K562 (cell line): Measurements from ENCODE around the gene LAT. TPM values are rescaled to one million over a fixed set of nuclear protein-coding genes. Genes with fewer than 3 reads are reported as not detected.

Source experiments
- ARID1B ChIP-seq: fragments of 450-650 bp; IDR thresholded peaks from 2 replicates; pipeline ENCODE4 v1.6.1; 2016; ENCODE audit warnings: antibody characterized with exemption, mild to moderate bottlenecking, inconsistent platforms
- ATF1 ChIP-seq, 2 experiments: fragments of 450-650 bp in 1 of 2; IDR thresholded peaks; 2 replicates each; pipeline ENCODE4 v1.6.1; 2016; ENCODE audit warnings: missing compliant biosample characterization in 1 of 2, missing genetic modification characterization in 1 of 2
- GATAD2A ChIP-seq: fragments of 450-650 bp; IDR thresholded peaks from 2 replicates; pipeline ENCODE4 v1.6.1; 2017
- HDAC8 ChIP-seq: fragments of 450-650 bp; IDR thresholded peaks from 2 replicates; pipeline ENCODE4 v1.6.1; 2016; ENCODE audit warnings: mild to moderate bottlenecking, missing genetic modification characterization, moderate library complexity, missing compliant biosample characterization
- HMG20B ChIP-seq: fragments of 250-450 bp; sonication (Bioruptor Pico); IDR thresholded peaks from 2 replicates; pipeline ENCODE4 v1.5.0; 2021; ENCODE audit warnings: mild to moderate bottlenecking
- HOXB6 ChIP-seq: fragments of 250-450 bp; sonication (Bioruptor Pico); IDR thresholded peaks from 2 replicates; pipeline ENCODE4 v1.5.1; 2022; ENCODE audit warnings: mild to moderate bottlenecking, borderline replicate concordance
- HSF4 ChIP-seq: fragments of 250-450 bp; sonication (Bioruptor Pico); IDR thresholded peaks from 2 replicates; pipeline ENCODE4 v2.1.2; 2022; ENCODE audit warnings: mild to moderate bottlenecking, moderate library complexity, borderline replicate concordance
- KDM1A ChIP-seq, 2 experiments: fragments of 450-650 bp; IDR thresholded peaks; 2 replicates each; pipeline ENCODE4 v1.6.1; 2016; ENCODE audit warnings: mild to moderate bottlenecking in 2 of 2
- LARP7 ChIP-seq: fragments of 450-650 bp; IDR thresholded peaks from 2 replicates; pipeline ENCODE4 v1.6.1; 2016
- MECOM ChIP-seq: fragments of 250-450 bp; sonication (Bioruptor Pico); IDR thresholded peaks from 2 replicates; pipeline ENCODE4 v1.8.0; 2022; ENCODE audit warnings: inconsistent platforms
- MIER1 ChIP-seq: fragments of 450-650 bp; IDR thresholded peaks from 2 replicates; pipeline ENCODE4 v1.6.1; 2016; ENCODE audit warnings: antibody characterized with exemption, mild to moderate bottlenecking, low read depth
- MYC ChIP-seq, 2 experiments: fragments of 250-450 bp in 1 of 2; sonication (Bioruptor Pico) in 1 of 2; IDR thresholded peaks; 2 replicates each; pipeline versions ENCODE4 v1.5.1 to v1.6.1; 2012 to 2021; ENCODE audit warnings: low read depth in 2 of 2, borderline replicate concordance in 1 of 2, improper control_type of control experiment in 1 of 2, low read length in 1 of 2, mild to moderate bottlenecking in 1 of 2, moderate library complexity in 1 of 2
- NBN ChIP-seq: fragments of 450-650 bp; IDR thresholded peaks from 2 replicates; pipeline ENCODE4 v1.6.1; 2016; ENCODE audit warnings: low read depth, mild to moderate bottlenecking
- NCOA1 ChIP-seq: fragments of 450-650 bp; IDR thresholded peaks from 2 replicates; pipeline ENCODE4 v1.6.1; 2016; ENCODE audit warnings: low read depth
- NKRF ChIP-seq: fragments of 450-650 bp; IDR thresholded peaks from 2 replicates; pipeline ENCODE4 v1.6.1; 2016; ENCODE audit warnings: borderline replicate concordance
- NR2C2 ChIP-seq, 2 experiments: fragments of 200-800 bp in 1 of 2; sonication (Bioruptor generic) in 1 of 2; sonication (generic) in 1 of 2; formaldehyde crosslinking in 1 of 2; IDR thresholded peaks; 2 replicates each; pipeline versions ENCODE4 v1.6.1 to v1.8.0; 2016 to 2022; ENCODE audit warnings: mild to moderate bottlenecking in 1 of 2, missing compliant biosample characterization in 1 of 2, missing genetic modification characterization in 1 of 2, missing genetic modification reagents in 1 of 2
- RBFOX2 ChIP-seq: fragments of 200-400 bp; formaldehyde crosslinking; IDR thresholded peaks from 2 replicates; pipeline ENCODE4 v1.6.1; 2017; ENCODE audit warnings: low read depth, mild to moderate bottlenecking, low read length, moderate library complexity
- RBM15 ChIP-seq: fragments of 200-400 bp; formaldehyde crosslinking; IDR thresholded peaks from 2 replicates; pipeline ENCODE4 v1.6.1; 2018; ENCODE audit warnings: mild to moderate bottlenecking, low read length, moderate library complexity; ENCODE audit not compliant: insufficient read depth
- RNF2 ChIP-seq: sonication (generic); IDR thresholded peaks from 2 replicates; pipeline ENCODE4 v1.6.1; 2016
- SMAD2 ChIP-seq: fragments of 150-350 bp; IDR thresholded peaks from 2 replicates; pipeline ENCODE4 v1.6.1; 2014; ENCODE audit warnings: low read depth, mild to moderate bottlenecking, low read length
- SMAD4 ChIP-seq: fragments of 250-450 bp; sonication (Bioruptor Pico); conservative IDR thresholded peaks from 2 replicates; pipeline ENCODE4 v1.8.0; 2021; ENCODE audit warnings: inconsistent platforms, mild to moderate bottlenecking, moderate library complexity
- TAL1 ChIP-seq: fragments of 450-650 bp; IDR thresholded peaks from 2 replicates; pipeline ENCODE4 v1.6.1; 2016; ENCODE audit warnings: mild to moderate bottlenecking
- THRB ChIP-seq: fragments of 450-650 bp; formaldehyde crosslinking; conservative IDR thresholded peaks from 2 replicates; pipeline ENCODE4 v1.4.0; 2022; ENCODE audit warnings: mild to moderate bottlenecking, missing genetic modification characterization
- TRIM24 ChIP-seq, 2 experiments: fragments of 450-650 bp; IDR thresholded peaks; 2 replicates each; pipeline ENCODE4 v1.6.1; 2016
- ZFPM2 ChIP-seq: fragments of 250-450 bp; sonication (Bioruptor Pico); IDR thresholded peaks from 2 replicates; pipeline ENCODE4 v1.5.1; 2022; ENCODE audit warnings: mild to moderate bottlenecking
- ZFX ChIP-seq: sonication (generic); formaldehyde crosslinking; IDR thresholded peaks from 2 replicates; pipeline ENCODE4 v1.8.0; 2022; ENCODE audit warnings: mild to moderate bottlenecking, missing genetic modification reagents, moderate library complexity
- ZNF212 ChIP-seq: fragments of 450-650 bp; formaldehyde crosslinking; IDR thresholded peaks from 2 replicates; pipeline ENCODE4 v1.4.0; 2020; ENCODE audit warnings: mild to moderate bottlenecking
- ZNF445 ChIP-seq: fragments of 250-450 bp; sonication (Bioruptor Pico); IDR thresholded peaks from 2 replicates; pipeline ENCODE4 v1.4.0; 2020; ENCODE audit warnings: low read depth, mild to moderate bottlenecking, moderate library complexity
- ZNF586 ChIP-seq: fragments of 450-650 bp; formaldehyde crosslinking; conservative IDR thresholded peaks from 2 replicates; pipeline ENCODE4 v1.4.0; 2020; ENCODE audit warnings: mild to moderate bottlenecking, moderate library complexity
- polyA plus RNA-seq, 8 experiments: library from polyadenylated mRNA; depleted of rRNA in 4 of 8; stranded (reverse) in 5 of 8; unstranded in 3 of 8; fragments of >200 nt; fragmentation: Nextera tagmentation in 2 of 8; fragmentation: Illumina TruSeq in 1 of 8; extraction: Ambion mirVana in 2 of 8; extraction: Trizol in 1 of 8; gene quantifications; 2 replicates each; pipeline versions ENCODE4 v1.2.1 to v1.2.3, GENCODE V29; 2011 to 2014; ENCODE audit warnings: inconsistent platforms in 1 of 8, missing spikeins in 1 of 8
- total RNA-seq, 7 experiments: library from RNA; depleted of rRNA in 6 of 7; stranded (reverse); fragments of >200 nt in 6 of 7; fragmentation: Illumina TruSeq in 2 of 7; extraction: Trizol in 2 of 7; gene quantifications; 2 replicates each; pipeline versions ENCODE4 v1.2.1 to v1.2.3, GENCODE V29; 2011 to 2021; ENCODE audit warnings: low replicate concordance in 1 of 7

LAT gene
- total and polyA plus RNA-seq, 9 of the 15 experiments (the other 6 are each of a cell fraction or from before 2014, with no cell fraction given), result 0.40 to 4.2 (median 1.3) TPM

DNA sequence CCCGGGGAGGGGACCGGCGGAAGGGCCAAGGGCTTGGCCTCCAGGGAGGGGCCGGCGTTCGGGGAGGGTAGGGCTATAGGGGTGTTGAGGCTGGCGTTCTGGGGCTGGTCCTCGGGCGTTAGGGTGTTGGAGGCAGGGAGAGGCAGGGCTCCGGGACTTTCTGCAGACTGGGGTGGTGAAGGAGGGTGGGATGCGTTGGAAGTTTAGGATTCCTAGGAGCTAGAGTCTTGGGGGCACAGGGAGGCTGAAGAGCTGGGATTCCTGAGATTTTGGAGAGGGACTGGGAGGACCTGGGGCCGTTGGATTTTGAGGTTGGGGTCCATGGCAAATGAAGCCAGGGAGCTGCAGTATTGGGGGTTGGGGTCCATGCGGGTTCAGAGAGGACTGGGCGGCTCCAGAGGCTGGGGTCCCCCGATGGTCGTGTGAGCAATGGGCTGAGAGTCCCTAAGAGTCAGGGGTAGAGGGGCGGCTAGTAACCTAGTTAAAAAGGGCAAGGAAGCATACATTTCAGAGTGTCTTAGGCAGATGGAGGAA lies 33.4 kb upstream of the LAT start (continued):
- TF ChIP-seq ARID1B, result peak; percentile 34; the same call in 1 of the 2 replicates
- TF ChIP-seq ZNF445 (CRISPR knock-in tag), result no peak
- TF ChIP-seq NKRF, result 0 out of 2 replicates have a peak, but pooled peaks have one; percentile 31
- TF ChIP-seq NCOA1, result no peak
- TF ChIP-seq THRB, result peak; percentile 54; the same call in 1 of the 2 replicates
- no peak for TF ChIP-seq ZNF586 (CRISPR knock-in tag)
- TF ChIP-seq NBN, result 0 out of 2 replicates have a peak, but pooled peaks have one; percentile 22
- 0 out of 2 replicates have a peak, but pooled peaks have one; percentile 7 for TF ChIP-seq ZFX (CRISPR knock-in tag)
- no peak for TF ChIP-seq ZNF212 (CRISPR knock-in tag)
- TF ChIP-seq SMAD2, result no peak
- no peak for TF ChIP-seq HSF4
- TF ChIP-seq TRIM24 (IDR thresholded peaks at IDR 0.05), result 0 out of 4 replicates have a peak, but pooled peaks of 1 of the 2 experiments have one; percentile 12
- no peak for TF ChIP-seq MIER1
- TF ChIP-seq RBM15, result no peak
- TF ChIP-seq ATF1 (CRISPR knock-in tag; IDR thresholded peaks at IDR 0.05), result no peak
- TF ChIP-seq ATF1 (tag; IDR thresholded peaks at IDR 0.05), result no peak
- TF ChIP-seq RNF2, result 0 out of 2 replicates have a peak, but pooled peaks have one; percentile 24
- no peak for TF ChIP-seq TAL1
- TF ChIP-seq RBFOX2, result peak; percentile 59
- no peak for TF ChIP-seq GATAD2A
- TF ChIP-seq NR2C2 (CRISPR knock-in tag; IDR thresholded peaks at IDR 0.05), result no peak
- 0 out of 2 replicates have a peak, but pooled peaks have one; percentile 1 for TF ChIP-seq NR2C2 (tag; IDR thresholded peaks at IDR 0.05)
- TF ChIP-seq ZFPM2 (CRISPR knock-in tag), result no peak
- TF ChIP-seq MECOM (CRISPR knock-in tag), result no peak
- TF ChIP-seq HOXB6, result no peak
- TF ChIP-seq LARP7, result peak; percentile 77; the same call in 1 of the 2 replicates
- TF ChIP-seq SMAD4 (CRISPR knock-in tag), result 0 out of 2 replicates have a peak, but pooled peaks have one; percentile 4
- TF ChIP-seq KDM1A (IDR thresholded peaks at IDR 0.05), result no peak
- TF ChIP-seq HMG20B, result 0 out of 2 replicates have a peak, but pooled peaks have one; percentile 15
- no peak for TF ChIP-seq MYC (IDR thresholded peaks at IDR 0.05; ENCODE audit: low read depth, low read length)
- TF ChIP-seq MYC (CRISPR knock-in tag; IDR thresholded peaks at IDR 0.05; ENCODE audit: borderline replicate concordance, low read depth), result peak; percentile 17; the same call in 1 of the 2 replicates
- no peak for TF ChIP-seq HDAC8 (tag)
